Stimulated activated naive CD8-positive, alpha-beta T cell treated with anti-CD3 and anti-CD28 coated beads, Interleukin-15, amount 100 ng/mL, for 72 hours (primary cell): Measurements from ENCODE around the gene DLG2.
A peak's percentile ranks its signal among the peaks of the same experiment; 100 is the strongest.
"Not testable (repeated sequence)": the region's sequence is repeated elsewhere in the genome, so short reads cannot be mapped to it uniquely, and the experiment has no call there.

Experiments
- ATAC-seq: fragments of 150-1000 bp; cut with Tn5 transposase; 2 replicates; pipeline ENCODE4 v1.10.0; 2021; ENCODE audit warnings: mild to moderate bottlenecking, moderate library complexity
- DNase-seq, 2 donors: peaks; one replicate each; pipeline ENCODE4 v3.0.0; 2021 to 2022
- H3K27ac Mint-ChIP-seq, 2 donors: one replicate each; pipeline ENCODE4 v1.8.0; 2022; ENCODE audit warnings: mild to moderate bottlenecking in 2 of 2, mixed read lengths in 2 of 2, moderate library complexity in 2 of 2
- H3K27me3 Mint-ChIP-seq: one replicate; pipeline ENCODE4 v1.8.0; 2022; ENCODE audit warnings: mixed read lengths
- H3K4me1 Mint-ChIP-seq: one replicate; pipeline ENCODE4 v1.8.0; 2022; ENCODE audit warnings: mild to moderate bottlenecking, mixed read lengths
- H3K4me3 Mint-ChIP-seq, 2 donors: one replicate each; pipeline ENCODE4 v1.8.0; 2022; ENCODE audit warnings: mild to moderate bottlenecking in 2 of 2, mixed read lengths in 2 of 2, moderate library complexity in 1 of 2
- H3K9me3 Mint-ChIP-seq, 2 donors: one replicate each; pipeline ENCODE4 v1.8.0; 2022; ENCODE audit warnings: mixed read lengths in 2 of 2

The DLG2 gene

GRCh38 chr11:85654343-85654742 is 27.2 kb upstream of the DLG2 start:
- ATAC-seq, H3K9me3 Mint-ChIP-seq, DNase-seq, H3K4me3 Mint-ChIP-seq, H3K27ac Mint-ChIP-seq, H3K27me3 Mint-ChIP-seq: not testable (repeated sequence)
- peaks cover 56% of the 10 kb centered on the region for H3K4me1 Mint-ChIP-seq

- H3K4me3 Mint-ChIP-seq = no peak overlapping the region
- DNase-seq (no peak), ATAC-seq (no peak)
- peaks cover 58% of the 10 kb centered on the region for H3K4me1 Mint-ChIP-seq
- H3K27ac Mint-ChIP-seq = peak overlapping the region; percentile 31 to 42
- no peaks in the 10 kb centered on the region for H3K27me3 Mint-ChIP-seq
- H3K9me3 Mint-ChIP-seq = no peaks in the 10 kb centered on the region
Measured at GRCh38 chr11:85652786-85653447, 25.8 kb upstream of the DLG2 start.

- DNase-seq (no peak), ATAC-seq (no peak)
- Mint-ChIP-seq H3K4me1 (peaks cover 48% of the 10 kb centered on the region), H3K9me3 (no peaks in the 10 kb centered on the region), H3K27ac (peak overlapping the region in 1 of 2 donors; percentile 77), H3K27me3 (no peaks in the 10 kb centered on the region), H3K4me3 (no peak overlapping the region)
Measured at GRCh38 chr11:85651118-85651517, 24.0 kb upstream of the DLG2 start.

GRCh38 chr11:85647604-85648299 is 20.6 kb upstream of the DLG2 start, which contains the start of gene TMEM126A:
TSS of gene TMEM126A (plus strand) at chr11:85647967. CDS start at chr11:85650256, 2,289 bp downstream.
- Mint-ChIP-seq H3K27me3 (peaks cover 17% of the 10 kb centered on the region), H3K27ac (peak within 1 kb of the TSS; percentile 86 to 95), H3K9me3 (no peaks in the 10 kb centered on the region), H3K4me1 (peaks cover 36% of the 10 kb centered on the region), H3K4me3 (peak within 1 kb of the TSS; percentile 83 to 94)
- DNase-seq (peak; percentile 87 to 92), ATAC-seq (peak; percentile 97)

- no peak for DNase-seq
- no peak for ATAC-seq
- H3K27me3 Mint-ChIP-seq = peaks cover 24% of the 10 kb centered on the region
- peak overlapping the region; percentile 83 to 94 for H3K4me3 Mint-ChIP-seq
- H3K9me3 Mint-ChIP-seq = no peaks in the 10 kb centered on the region
- H3K4me1 Mint-ChIP-seq = peaks cover 29% of the 10 kb centered on the region
- H3K27ac Mint-ChIP-seq = peak overlapping the region; percentile 56 to 95
Measured at GRCh38 chr11:85647078-85647477, 19.9 kb upstream of the DLG2 start.

- no peaks in the 10 kb centered on the region for H3K9me3 Mint-ChIP-seq
- no peak overlapping the region for H3K27ac Mint-ChIP-seq
- no peak overlapping the region for H3K4me3 Mint-ChIP-seq
- ATAC-seq (no peak), DNase-seq (no peak)
- peaks cover 28% of the 10 kb centered on the region for H3K27me3 Mint-ChIP-seq
- H3K4me1 Mint-ChIP-seq = no peaks in the 10 kb centered on the region
Measured at GRCh38 chr11:85643191-85643614, 16.1 kb upstream of the DLG2 start.

- H3K4me3 Mint-ChIP-seq = no peak overlapping the region
- ATAC-seq (no peak), DNase-seq (no peak)
- no peaks in the 10 kb centered on the region for H3K9me3 Mint-ChIP-seq
- no peak overlapping the region for H3K27ac Mint-ChIP-seq
- H3K4me1 Mint-ChIP-seq = peaks cover 14% of the 10 kb centered on the region
- H3K27me3 Mint-ChIP-seq = no peaks in the 10 kb centered on the region
Measured at GRCh38 chr11:85634747-85635146, 7.6 kb upstream of the DLG2 start.

GRCh38 chr11:85628771-85629341 is 1.7 kb upstream of the DLG2 start:
- peak overlapping the region; percentile 92 to 95 for H3K4me3 Mint-ChIP-seq

GRCh38 chr11:85627998-85628770 is 1.0 kb upstream of the DLG2 start, which contains the start of gene TMEM126B:
TSS of gene TMEM126B (plus strand) at chr11:85628593. CDS start at chr11:85628608, 15 bp downstream.
- DNase-seq (peak; percentile 94 to 96), ATAC-seq (peak; percentile 98)
- Mint-ChIP-seq H3K27me3 (no peaks in the 10 kb centered on the region), H3K27ac (peak within 1 kb of the TSS; percentile 96 to 97), H3K4me1 (peaks cover 43% of the 10 kb centered on the region), H3K4me3 (peak within 1 kb of the TSS; percentile 92 to 95), H3K9me3 (no peaks in the 10 kb centered on the region)

More at GRCh38 chr11:85628771-85629341, 1.7 kb upstream of the DLG2 start:
- no peaks in the 10 kb centered on the region for H3K27me3 Mint-ChIP-seq
- H3K9me3 Mint-ChIP-seq = no peaks in the 10 kb centered on the region
- peak overlapping the region; percentile 96 to 97 for H3K27ac Mint-ChIP-seq
- ATAC-seq (peak; percentile 14), DNase-seq (peak in 1 of 2 donors; percentile 21)
- peaks cover 43% of the 10 kb centered on the region for H3K4me1 Mint-ChIP-seq

- Mint-ChIP-seq H3K27ac (no peak overlapping the region), H3K4me1 (peaks cover 43% of the 10 kb centered on the region), H3K4me3 (peak overlapping the region; percentile 92 to 95), H3K9me3 (no peaks in the 10 kb centered on the region), H3K27me3 (no peaks in the 10 kb centered on the region)
- DNase-seq = no peak
- no peak for ATAC-seq
Measured at GRCh38 chr11:85626496-85626895, 648 bp downstream of the DLG2 start.

GRCh38 chr11:85620256-85620655 is 6.9 kb downstream of the DLG2 start:
- DNase-seq (no peak), ATAC-seq (no peak)
- Mint-ChIP-seq H3K27me3 (no peaks in the 10 kb centered on the region), H3K4me1 (peaks cover 5% of the 10 kb centered on the region), H3K4me3 (no peak overlapping the region), H3K27ac (no peak overlapping the region), H3K9me3 (no peaks in the 10 kb centered on the region)

GRCh38 chr11:85619499-85619898 is 7.6 kb downstream of the DLG2 start:
- peak in 1 of 2 donors; percentile 21 for DNase-seq
- no peak for ATAC-seq
- no peak overlapping the region for H3K27ac Mint-ChIP-seq
- no peaks in the 10 kb centered on the region for H3K4me1 Mint-ChIP-seq
- no peak overlapping the region for H3K4me3 Mint-ChIP-seq
- H3K9me3 Mint-ChIP-seq = no peaks in the 10 kb centered on the region
- no peaks in the 10 kb centered on the region for H3K27me3 Mint-ChIP-seq

GRCh38 chr11:85611643-85612042 is 15.5 kb downstream of the DLG2 start:
- H3K27me3 Mint-ChIP-seq, ATAC-seq, H3K4me3 Mint-ChIP-seq, H3K27ac Mint-ChIP-seq, H3K4me1 Mint-ChIP-seq, DNase-seq, H3K9me3 Mint-ChIP-seq: not testable (repeated sequence)

GRCh38 chr11:85609286-85609685 is 17.9 kb downstream of the DLG2 start:
- not testable (repeated sequence) for H3K27ac Mint-ChIP-seq, ATAC-seq, H3K9me3 Mint-ChIP-seq, H3K4me1 Mint-ChIP-seq, H3K4me3 Mint-ChIP-seq, H3K27me3 Mint-ChIP-seq
- peak in 1 of 2 donors; percentile 21 for DNase-seq

- not testable (repeated sequence) for ATAC-seq, H3K4me3 Mint-ChIP-seq, H3K9me3 Mint-ChIP-seq, H3K27ac Mint-ChIP-seq, H3K27me3 Mint-ChIP-seq, DNase-seq, H3K4me1 Mint-ChIP-seq
Measured at GRCh38 chr11:85608621-85609020, 18.5 kb downstream of the DLG2 start.
